Gastroesophageal sphincter (tissue), 3 donors: ENCODE data around the gene ZPBP.

Source experiments
- CTCF ChIP-seq, 4 experiments: fragments of 200-600 bp in 2 of 4; fragments of 450-650 bp in 2 of 4; sonication (generic) in 1 of 4; IDR thresholded peaks; one replicate each; pipeline ENCODE4 v1.5.1; 2017 to 2019; ENCODE audit warnings: antibody characterized with exemption in 4 of 4, mild to moderate bottlenecking in 2 of 4, moderate library complexity in 2 of 4
- POLR2A ChIP-seq, 2 donors: fragments of 450-650 bp; IDR thresholded peaks; one replicate each; pipeline ENCODE4 v1.6.1; 2017; ENCODE audit warnings: antibody characterized with exemption in 2 of 2, mild to moderate bottlenecking in 2 of 2, moderate library complexity in 1 of 2

- TF ChIP-seq CTCF (IDR thresholded peaks at IDR 0.05) (no peak), POLR2A (IDR thresholded peaks at IDR 0.05) (no peak)
Observed at GRCh38 chr7:50073093-50073492, 20.0 kb downstream of the ZPBP start.
